ENCODE results near the gene ZBTB5.

- TF ChIP-seq, protein P1, sequence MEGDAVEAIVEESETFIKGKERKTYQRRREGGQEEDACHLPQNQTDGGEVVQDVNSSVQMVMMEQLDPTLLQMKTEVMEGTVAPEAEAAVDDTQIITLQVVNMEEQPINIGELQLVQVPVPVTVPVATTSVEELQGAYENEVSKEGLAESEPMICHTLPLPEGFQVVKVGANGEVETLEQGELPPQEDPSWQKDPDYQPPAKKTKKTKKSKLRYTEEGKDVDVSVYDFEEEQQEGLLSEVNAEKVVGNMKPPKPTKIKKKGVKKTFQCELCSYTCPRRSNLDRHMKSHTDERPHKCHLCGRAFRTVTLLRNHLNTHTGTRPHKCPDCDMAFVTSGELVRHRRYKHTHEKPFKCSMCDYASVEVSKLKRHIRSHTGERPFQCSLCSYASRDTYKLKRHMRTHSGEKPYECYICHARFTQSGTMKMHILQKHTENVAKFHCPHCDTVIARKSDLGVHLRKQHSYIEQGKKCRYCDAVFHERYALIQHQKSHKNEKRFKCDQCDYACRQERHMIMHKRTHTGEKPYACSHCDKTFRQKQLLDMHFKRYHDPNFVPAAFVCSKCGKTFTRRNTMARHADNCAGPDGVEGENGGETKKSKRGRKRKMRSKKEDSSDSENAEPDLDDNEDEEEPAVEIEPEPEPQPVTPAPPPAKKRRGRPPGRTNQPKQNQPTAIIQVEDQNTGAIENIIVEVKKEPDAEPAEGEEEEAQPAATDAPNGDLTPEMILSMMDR (IDR thresholded peaks at IDR 0.05 in 4 of 5, conservative IDR thresholded peaks at IDR 0.05 in 1 of 5): no peak
- no peak for TF ChIP-seq POLR2A (IDR thresholded peaks at IDR 0.05)
Observed at GRCh38 chr9:37441776-37442370, 23.4 kb downstream of the ZBTB5 start.

Data from gastrocnemius medialis (tissue), 4 donors.